CD4-positive, alpha-beta T cell treated with Interferon gamma for 1 hour (primary cell): ENCODE results near the gene MRPL55.

Experiments
- DNase-seq: peaks from one replicate; pipeline ENCODE4 v3.0.0-alpha.2; 2020

MRPL55 gene

GRCh38 chr1:228066891-228067654 is 42.0 kb downstream of the MRPL55 start:
- DNase-seq, result no peak

GRCh38 chr1:228066416-228066815 is 42.7 kb downstream of the MRPL55 start:
- DNase-seq, result no peak

- DNase-seq, result no peak
Observed at GRCh38 chr1:228065543-228066347, 43.4 kb downstream of the MRPL55 start.

GRCh38 chr1:228064741-228065542 is 44.2 kb downstream of the MRPL55 start:
- DNase-seq, result no peak

GRCh38 chr1:228064296-228064695 is 44.8 kb downstream of the MRPL55 start:
- DNase-seq, result no peak

- DNase-seq, result no peak
Observed at GRCh38 chr1:228063251-228064191, 45.6 kb downstream of the MRPL55 start.

GRCh38 chr1:228062812-228063211 is 46.3 kb downstream of the MRPL55 start:
- DNase-seq, result no peak

GRCh38 chr1:228062085-228062791 is 46.9 kb downstream of the MRPL55 start:
- no peak for DNase-seq

- DNase-seq, result no peak
Observed at GRCh38 chr1:228061411-228062084, 47.6 kb downstream of the MRPL55 start.

GRCh38 chr1:228060458-228061190 is 48.5 kb downstream of the MRPL55 start:
- no peak for DNase-seq

- DNase-seq, result peak; percentile 77
Observed at GRCh38 chr1:228059634-228060457, 49.3 kb downstream of the MRPL55 start.

- DNase-seq, result peak; percentile 71
Observed at GRCh38 chr1:228058949-228059633, 50.0 kb downstream of the MRPL55 start.

GRCh38 chr1:228058172-228058948 is 50.7 kb downstream of the MRPL55 start:
- DNase-seq, result no peak
